Naive thymus-derived CD8-positive, alpha-beta T cell (primary cell): ENCODE data around the gene CHCHD5. TPM values are rescaled to one million over a fixed set of nuclear protein-coding genes. Genes with fewer than 3 reads are reported as not detected.

Experiments used
- ATAC-seq, 2 donors: fragments of 150-1000 bp; cut with Tn5 transposase in 1 of 2; sonication (Bioruptor Pico), chemical (Tn5 transposase) in 1 of 2; 1 replicate in 1 of 2; 2 replicates in 1 of 2; pipeline ENCODE4 v1.10.0; 2021; ENCODE audit warnings: mild to moderate bottlenecking in 2 of 2, moderate library complexity in 2 of 2
- POLR2A ChIA-PET: fragments of 350-600 bp; sonication (Branson Sonifier 250); formaldehyde crosslinking; loops from one replicate; lab custom pipeline; 2021; ENCODE audit warnings: antibody characterized with exemption; lab: Charles Lee
- DNase-seq, 10 donors: peaks; one replicate each; pipeline versions ENCODE4 v3.0.0 to v3.0.0-alpha.2; 2020 to 2022
- H3K27ac Mint-ChIP-seq, 10 donors: one replicate each; pipeline ENCODE4 v1.8.0; 2020 to 2022; ENCODE audit warnings: mild to moderate bottlenecking in 10 of 10, mixed read lengths in 10 of 10, moderate library complexity in 4 of 10, inconsistent platforms in 1 of 10
- H3K27me3 Mint-ChIP-seq, 5 donors: one replicate each; pipeline ENCODE4 v1.8.0; 2021 to 2022; ENCODE audit warnings: mixed read lengths in 5 of 5
- H3K36me3 Mint-ChIP-seq, 3 donors: one replicate each; pipeline ENCODE4 v1.8.0; 2020 to 2022; ENCODE audit warnings: mixed read lengths in 3 of 3, mild to moderate bottlenecking in 2 of 3, inconsistent platforms in 1 of 3
- H3K4me1 Mint-ChIP-seq, 4 donors: one replicate each; pipeline ENCODE4 v1.8.0; 2021 to 2022; ENCODE audit warnings: mixed read lengths in 4 of 4
- H3K4me3 Mint-ChIP-seq, 10 donors: one replicate each; pipeline ENCODE4 v1.8.0; 2020 to 2022; ENCODE audit warnings: mild to moderate bottlenecking in 10 of 10, mixed read lengths in 10 of 10, moderate library complexity in 6 of 10, inconsistent platforms in 1 of 10
- H3K9me3 Mint-ChIP-seq, 9 donors: one replicate each; pipeline ENCODE4 v1.8.0; 2020 to 2022; ENCODE audit warnings: mixed read lengths in 9 of 9, mild to moderate bottlenecking in 3 of 9, inconsistent platforms in 1 of 9, moderate library complexity in 1 of 9
- polyA plus RNA-seq, 3 donors: library from polyadenylated mRNA; unstranded; fragments of 300-500 nt; fragmentation: Illumina TruSeq; gene quantifications; one replicate each; pipeline ENCODE4 v1.2.3, GENCODE V29; 2021
- total RNA-seq, 8 experiments: library from RNA in 2 of 8; stranded (reverse) in 2 of 8; gene quantifications; one replicate each; pipeline ENCODE4 v1.2.3 and lab custom pipeline; 2021 to 2026

CHCHD5 gene
- total and polyA plus RNA-seq, 5 experiments from 2014 or later = 20.8 to 61.7 (median 43.6) TPM

DNA sequence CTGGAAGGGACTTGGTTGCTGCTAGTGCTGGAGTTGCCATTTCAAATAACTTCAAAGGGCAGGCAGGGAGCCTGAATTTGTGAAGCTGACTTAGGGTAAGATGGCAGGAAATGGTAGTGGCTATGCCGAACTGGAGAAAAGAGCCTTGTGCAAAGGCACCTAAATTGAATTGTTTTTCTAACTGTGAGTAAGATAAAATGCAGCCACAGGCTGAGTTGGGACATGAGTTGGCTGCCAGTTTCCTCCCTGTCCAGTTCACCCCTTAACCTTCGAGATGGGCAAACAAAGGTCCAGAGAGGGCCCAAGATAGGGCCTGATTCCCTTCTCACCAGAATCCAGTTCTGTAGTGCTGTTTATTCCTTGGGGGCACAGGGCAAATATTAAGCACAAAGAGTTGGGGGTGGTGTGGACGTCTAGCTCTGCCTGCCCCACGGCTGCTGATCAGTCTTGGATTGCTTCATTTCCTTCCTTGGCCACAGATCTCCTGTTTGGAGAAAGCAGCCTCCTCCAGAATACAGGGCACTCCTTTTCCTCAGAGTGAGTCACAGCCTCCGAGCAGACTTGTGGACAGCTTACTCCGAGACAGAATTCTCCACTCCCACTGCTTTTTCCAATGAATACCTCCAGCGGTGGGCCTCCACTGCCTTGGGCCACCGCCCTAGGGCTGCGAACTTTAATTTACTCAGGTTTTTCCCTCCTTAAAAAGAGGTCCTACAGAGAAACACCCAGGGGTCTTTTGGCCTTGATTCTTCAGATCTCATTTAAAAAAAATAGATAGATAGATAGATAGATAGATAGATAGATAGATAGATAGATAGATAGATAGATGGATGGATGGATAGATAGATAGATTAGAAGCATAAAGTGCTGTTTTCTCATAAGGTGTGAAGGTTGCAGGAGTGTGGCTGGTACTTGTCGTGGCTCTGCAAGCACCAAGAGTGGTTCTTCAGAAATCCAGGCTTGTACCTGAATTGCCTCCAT, 42.9 kb downstream of the CHCHD5 start:
- Mint-ChIP-seq H3K4me3 (peak overlapping the region; percentile 62 to 83 (median 77)), H3K36me3 (no peaks in the 10 kb centered on the region), H3K9me3 (no peaks in the 10 kb centered on the region), H3K27me3 (peaks cover 0 to 2% (median 0%) of the 10 kb centered on the region in 5 donors), H3K4me1 (peaks cover 23 to 83% (median 63%) of the 10 kb centered on the region in 4 donors), H3K27ac (peak overlapping the region; percentile 34 to 95 (median 88))
- ATAC-seq (peak; percentile 4 to 42), DNase-seq (peak in 2 of 10 donors; percentile 26 to 29)
- POLR2A ChIA-PET = interaction anchor here (0.6 to 14.0 kb wide), 5 partner anchors 17 to 99 kb away, joined by 3 to 330 read pairs (median 4); partner anchors contain the start of gene SLC20A1

GRCh38 chr2:112629224-112629623, 44.8 kb downstream of the CHCHD5 start:
- peaks cover 27 to 93% (median 75%) of the 10 kb centered on the region in 4 donors for H3K4me1 Mint-ChIP-seq
- peak overlapping the region in 8 of 10 donors; percentile 92 to 98 (median 96) for H3K27ac Mint-ChIP-seq
- H3K9me3 Mint-ChIP-seq = no peaks in the 10 kb centered on the region
- DNase-seq (peak in 1 of 10 donors; percentile 14), ATAC-seq (no peak)
- peaks cover 0 to 2% (median 0%) of the 10 kb centered on the region in 5 donors for H3K27me3 Mint-ChIP-seq
- peak overlapping the region in 4 of 10 donors; percentile 83 to 93 (median 86) for H3K4me3 Mint-ChIP-seq
- no peaks in the 10 kb centered on the region for H3K36me3 Mint-ChIP-seq
- POLR2A ChIA-PET = interaction anchor here (0.6 to 14.0 kb wide), 4 partner anchors 16 to 66 kb away, joined by 3 to 330 read pairs (median 10); partner anchors contain the start of genes CHCHD5 and SLC20A1

GRCh38 chr2:112629823-112630222, 45.4 kb downstream of the CHCHD5 start:
- POLR2A ChIA-PET = interaction anchor here (1.3 to 14.0 kb wide), 5 partner anchors 15 to 60 kb away, joined by 3 to 330 read pairs (median 11); partner anchors contain the start of genes CHCHD5 and SLC20A1
- peaks cover 33 to 93% (median 75%) of the 10 kb centered on the region in 4 donors for H3K4me1 Mint-ChIP-seq
- no peaks in the 10 kb centered on the region for H3K36me3 Mint-ChIP-seq
- peak overlapping the region; percentile 85 to 98 (median 96) for H3K27ac Mint-ChIP-seq
- DNase-seq (no peak), ATAC-seq (no peak)
- H3K4me3 Mint-ChIP-seq = peak overlapping the region in 8 of 10 donors; percentile 32 to 93 (median 84)
- H3K9me3 Mint-ChIP-seq = no peaks in the 10 kb centered on the region
- H3K27me3 Mint-ChIP-seq = peaks cover 0 to 2% (median 0%) of the 10 kb centered on the region in 5 donors

DNA sequence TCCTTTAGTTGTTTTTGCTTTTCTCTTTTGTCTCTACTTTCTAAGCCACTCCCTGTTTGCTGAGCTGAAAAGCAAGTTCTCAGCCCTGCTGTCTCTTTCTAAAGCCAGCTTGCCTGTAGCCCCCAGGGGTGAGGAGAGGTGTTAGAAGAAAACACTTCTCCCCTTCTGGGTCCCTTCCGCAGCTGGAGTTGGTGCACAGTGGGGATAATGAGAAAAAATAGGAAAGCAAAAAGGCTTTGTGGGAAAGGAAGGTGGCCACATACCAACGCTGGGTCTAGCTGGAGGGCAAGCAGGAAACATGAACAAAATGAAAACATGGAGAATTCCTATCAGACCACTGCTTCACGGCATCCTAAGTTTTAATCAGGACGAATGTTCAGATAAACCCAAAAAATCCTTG, 45.9 kb downstream of the CHCHD5 start:
- H3K4me3 Mint-ChIP-seq = peak overlapping the region; percentile 76 to 94 (median 84)
- ATAC-seq = no peak
- peaks cover 38 to 93% (median 80%) of the 10 kb centered on the region in 4 donors for H3K4me1 Mint-ChIP-seq
- peak overlapping the region; percentile 92 to 98 (median 96) for H3K27ac Mint-ChIP-seq
- POLR2A ChIA-PET = interaction anchor here (1.3 to 14.0 kb wide), 5 partner anchors 14 to 60 kb away, joined by 3 to 330 read pairs (median 11); partner anchors contain the start of genes CHCHD5 and SLC20A1
- peaks cover 0 to 2% (median 0%) of the 10 kb centered on the region in 5 donors for H3K27me3 Mint-ChIP-seq
- no peaks in the 10 kb centered on the region for H3K36me3 Mint-ChIP-seq
- no peaks in the 10 kb centered on the region for H3K9me3 Mint-ChIP-seq
- DNase-seq = peak in 2 of 10 donors; percentile 22 to 24

GRCh38 chr2:112633708-112634107, 49.3 kb downstream of the CHCHD5 start:
- Mint-ChIP-seq H3K4me1 (peaks cover 42 to 84% (median 78%) of the 10 kb centered on the region in 4 donors), H3K27me3 (peaks cover 0 to 2% (median 0%) of the 10 kb centered on the region in 5 donors), H3K27ac (peak overlapping the region; percentile 91 to 98 (median 94)), H3K9me3 (no peaks in the 10 kb centered on the region), H3K4me3 (peak overlapping the region; percentile 16 to 85 (median 74)), H3K36me3 (no peaks in the 10 kb centered on the region)
- no peak for DNase-seq
- POLR2A ChIA-PET = interaction anchor here (1.0 to 14.0 kb wide), 3 partner anchors 11 to 57 kb away, joined by 3 to 330 read pairs (median 3); partner anchors contain the start of gene SLC20A1
- no peak for ATAC-seq

GRCh38 chr2:112634153-112634873, 49.9 kb downstream of the CHCHD5 start:
- peak overlapping the region; percentile 91 to 98 (median 94) for H3K27ac Mint-ChIP-seq
- POLR2A ChIA-PET = interaction anchor here (0.5 to 14.0 kb wide), 4 partner anchors 10 to 53 kb away, joined by 3 to 330 read pairs (median 3); partner anchors contain the start of gene SLC20A1
- peak in 4 of 10 donors; percentile 11 to 45 (median 30) for DNase-seq

DNA sequence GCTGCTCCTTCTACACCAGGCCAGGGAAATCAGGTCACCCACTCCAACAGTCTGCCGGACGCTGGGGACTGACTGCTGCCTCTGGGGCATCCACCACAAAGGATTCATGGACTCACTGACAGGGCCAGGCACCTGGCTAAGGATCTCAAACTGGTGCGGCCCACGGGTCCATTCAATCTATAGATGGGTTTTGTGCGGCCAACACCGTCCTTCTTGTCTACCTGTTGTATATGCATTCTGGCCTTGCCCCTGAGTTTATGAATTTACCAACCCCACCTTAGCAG, 50.4 kb downstream of the CHCHD5 start:
- no peak for ATAC-seq
- no peaks in the 10 kb centered on the region for H3K36me3 Mint-ChIP-seq
- H3K4me3 Mint-ChIP-seq = peak overlapping the region; percentile 41 to 85 (median 74)
- peak overlapping the region; percentile 91 to 98 (median 94) for H3K27ac Mint-ChIP-seq
- no peak for DNase-seq
- H3K27me3 Mint-ChIP-seq = peaks cover 0 to 2% (median 0%) of the 10 kb centered on the region in 5 donors
- no peaks in the 10 kb centered on the region for H3K9me3 Mint-ChIP-seq
- peaks cover 39 to 73% (median 71%) of the 10 kb centered on the region in 4 donors for H3K4me1 Mint-ChIP-seq
- POLR2A ChIA-PET = interaction anchor here (0.6 to 14.0 kb wide), 4 partner anchors 10 to 53 kb away, joined by 3 to 330 read pairs (median 4); partner anchors contain the start of gene SLC20A1

More at GRCh38 chr2:112634153-112634873, 49.9 kb downstream of the CHCHD5 start:
- no peaks in the 10 kb centered on the region for H3K36me3 Mint-ChIP-seq
- peak overlapping the region; percentile 41 to 85 (median 74) for H3K4me3 Mint-ChIP-seq
- H3K4me1 Mint-ChIP-seq = peaks cover 42 to 78% (median 76%) of the 10 kb centered on the region in 4 donors
- no peaks in the 10 kb centered on the region for H3K9me3 Mint-ChIP-seq
- H3K27me3 Mint-ChIP-seq = peaks cover 0 to 2% (median 0%) of the 10 kb centered on the region in 5 donors
- ATAC-seq = peak; percentile 33 to 34

GRCh38 chr2:112636605-112637288, 52.3 kb downstream of the CHCHD5 start:
- peak overlapping the region in 6 of 10 donors; percentile 50 to 98 (median 89) for H3K27ac Mint-ChIP-seq
- H3K4me3 Mint-ChIP-seq = peak overlapping the region in 2 of 10 donors; percentile 22 to 60
- ATAC-seq (no peak), DNase-seq (no peak)
- POLR2A ChIA-PET = interaction anchor here (0.5 to 14.0 kb wide), 2 partner anchors 8 to 18 kb away, joined by 7 to 330 read pairs; partner anchors contain the start of gene SLC20A1
- peaks cover 36 to 59% (median 54%) of the 10 kb centered on the region in 4 donors for H3K4me1 Mint-ChIP-seq
- no peaks in the 10 kb centered on the region for H3K36me3 Mint-ChIP-seq
- H3K27me3 Mint-ChIP-seq = no peaks in the 10 kb centered on the region
- no peaks in the 10 kb centered on the region for H3K9me3 Mint-ChIP-seq

DNA sequence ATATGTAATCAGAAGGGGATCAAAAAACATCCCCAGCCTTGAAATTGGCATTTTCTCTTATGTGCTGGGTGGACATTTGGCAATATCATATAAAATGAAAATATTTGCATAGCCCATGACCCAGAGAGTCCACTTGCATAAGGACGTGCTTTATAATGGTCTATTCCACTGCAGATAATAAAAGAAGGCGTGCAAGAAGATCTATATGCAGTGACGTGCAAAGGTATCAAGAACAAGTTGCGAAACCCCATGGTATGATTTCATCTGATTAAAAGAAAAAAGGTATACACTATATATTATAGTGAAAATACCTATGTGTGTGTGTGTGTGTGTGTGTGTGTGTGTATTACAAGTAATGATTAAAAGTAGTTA, 52.9 kb downstream of the CHCHD5 start:
- H3K4me3 Mint-ChIP-seq = no peak overlapping the region
- ATAC-seq (no peak), DNase-seq (no peak)
- H3K27ac Mint-ChIP-seq = peak overlapping the region in 2 of 10 donors; percentile 62 to 63
- POLR2A ChIA-PET = interaction anchor here (0.6 to 14.0 kb wide), 3 partner anchors 7 to 27 kb away, joined by 3 to 330 read pairs (median 4); partner anchors contain the start of gene SLC20A1
- no peaks in the 10 kb centered on the region for H3K27me3 Mint-ChIP-seq
- peaks cover 34 to 57% (median 50%) of the 10 kb centered on the region in 4 donors for H3K4me1 Mint-ChIP-seq
- no peaks in the 10 kb centered on the region for H3K36me3 Mint-ChIP-seq
- no peaks in the 10 kb centered on the region for H3K9me3 Mint-ChIP-seq
